Measurements from ENCODE around the gene TCIRG1.
"Not testable (repeated sequence)": the region's sequence is repeated elsewhere in the genome, so short reads cannot be mapped to it uniquely, and the experiment has no call there.

The TCIRG1 gene, protein sequence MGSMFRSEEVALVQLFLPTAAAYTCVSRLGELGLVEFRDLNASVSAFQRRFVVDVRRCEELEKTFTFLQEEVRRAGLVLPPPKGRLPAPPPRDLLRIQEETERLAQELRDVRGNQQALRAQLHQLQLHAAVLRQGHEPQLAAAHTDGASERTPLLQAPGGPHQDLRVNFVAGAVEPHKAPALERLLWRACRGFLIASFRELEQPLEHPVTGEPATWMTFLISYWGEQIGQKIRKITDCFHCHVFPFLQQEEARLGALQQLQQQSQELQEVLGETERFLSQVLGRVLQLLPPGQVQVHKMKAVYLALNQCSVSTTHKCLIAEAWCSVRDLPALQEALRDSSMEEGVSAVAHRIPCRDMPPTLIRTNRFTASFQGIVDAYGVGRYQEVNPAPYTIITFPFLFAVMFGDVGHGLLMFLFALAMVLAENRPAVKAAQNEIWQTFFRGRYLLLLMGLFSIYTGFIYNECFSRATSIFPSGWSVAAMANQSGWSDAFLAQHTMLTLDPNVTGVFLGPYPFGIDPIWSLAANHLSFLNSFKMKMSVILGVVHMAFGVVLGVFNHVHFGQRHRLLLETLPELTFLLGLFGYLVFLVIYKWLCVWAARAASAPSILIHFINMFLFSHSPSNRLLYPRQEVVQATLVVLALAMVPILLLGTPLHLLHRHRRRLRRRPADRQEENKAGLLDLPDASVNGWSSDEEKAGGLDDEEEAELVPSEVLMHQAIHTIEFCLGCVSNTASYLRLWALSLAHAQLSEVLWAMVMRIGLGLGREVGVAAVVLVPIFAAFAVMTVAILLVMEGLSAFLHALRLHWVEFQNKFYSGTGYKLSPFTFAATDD

DNA sequence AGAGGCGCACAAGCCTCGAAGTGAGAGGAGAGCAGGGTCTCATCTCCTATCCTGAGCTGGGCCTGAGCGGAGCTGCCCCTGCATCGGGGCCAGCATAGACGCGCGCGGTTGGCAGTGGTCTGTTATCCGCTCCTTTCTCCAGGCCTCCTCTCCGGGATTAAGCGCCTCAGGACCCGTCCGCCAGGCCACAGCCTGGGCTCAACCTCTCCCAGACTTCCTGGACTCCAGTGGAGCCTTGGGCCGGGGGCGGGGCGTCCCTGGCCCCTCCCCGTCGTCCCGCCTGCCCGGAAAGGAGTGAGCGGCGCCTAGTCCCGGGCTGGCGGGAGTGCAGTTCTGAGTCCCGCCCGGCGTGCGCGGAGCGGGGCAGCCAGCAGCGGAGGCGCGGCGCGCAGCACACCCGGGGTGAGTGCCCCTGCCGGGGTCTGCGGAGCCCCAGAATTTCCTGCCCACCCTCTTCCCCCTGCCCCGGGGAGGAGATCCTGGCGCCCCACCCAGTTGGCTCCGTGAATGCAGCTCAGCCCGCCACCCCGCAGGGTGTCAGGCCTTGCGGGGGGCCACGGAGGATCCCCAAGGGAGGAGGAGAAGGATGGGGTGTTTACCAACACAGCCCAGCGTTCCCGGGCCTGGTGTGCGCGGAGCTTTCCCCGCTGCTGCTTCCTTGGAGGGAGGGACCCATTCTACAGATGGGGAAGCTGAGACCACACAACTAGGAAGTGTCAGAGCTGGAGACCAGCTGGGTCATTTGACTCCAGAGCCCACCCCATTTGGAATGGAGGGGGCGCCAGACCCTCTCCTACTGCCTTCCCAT is at the start of gene TCIRG1:
Gene TCIRG1 (plus strand): TSS at position 308 of the 808 bp plus-strand sequence. CDS start 2,247 bp downstream, outside the sequence.
- peak; percentile 33 for DNase-seq (ENCODE audit: low read depth)

DNA sequence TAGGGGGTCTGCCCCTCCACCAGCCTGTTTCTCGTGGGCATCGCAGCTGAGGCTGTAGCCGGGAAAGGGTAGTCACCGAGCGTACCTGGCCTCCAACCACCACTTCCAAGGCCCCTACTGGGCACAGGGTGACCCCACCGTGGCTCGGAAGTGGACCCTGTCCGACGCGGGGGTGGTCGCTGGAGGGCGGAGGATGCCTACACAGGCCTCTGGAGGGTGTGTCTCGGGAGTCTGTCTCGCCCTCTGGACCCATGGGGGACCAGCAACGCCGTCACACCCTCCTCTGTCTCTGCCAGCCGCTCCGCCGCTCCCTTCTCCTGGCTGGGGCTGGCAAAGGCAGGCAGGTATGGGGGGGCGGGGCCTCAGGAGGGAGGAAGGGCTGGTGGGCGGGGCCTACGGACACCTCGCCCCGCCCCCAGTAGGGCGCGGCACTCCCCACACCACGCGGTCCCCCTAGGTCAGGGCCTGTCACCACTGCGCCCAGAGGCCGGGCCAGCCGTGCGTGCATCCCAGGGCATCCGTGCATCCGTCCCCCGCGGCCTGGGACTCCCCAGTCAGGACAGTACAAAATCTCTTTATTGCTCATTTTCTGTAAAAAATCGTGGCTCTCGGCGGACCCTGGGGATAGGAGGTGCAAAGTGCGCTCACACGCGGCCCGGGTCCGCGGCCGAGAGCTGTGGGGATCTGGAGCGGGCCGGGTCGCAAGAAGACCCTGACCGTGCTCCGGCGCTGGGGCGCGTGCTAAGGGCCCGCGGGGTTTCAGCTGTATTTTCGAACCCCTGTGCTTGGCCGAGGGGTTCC is 48.1 kb upstream of the TCIRG1 start:
- DNase-seq (ENCODE audit: low read depth) = not testable (repeated sequence)

- DNase-seq (ENCODE audit: low read depth) = not testable (repeated sequence)
Observed at GRCh38 chr11:67991347-67992121, 47.3 kb upstream of the TCIRG1 start.

DNA sequence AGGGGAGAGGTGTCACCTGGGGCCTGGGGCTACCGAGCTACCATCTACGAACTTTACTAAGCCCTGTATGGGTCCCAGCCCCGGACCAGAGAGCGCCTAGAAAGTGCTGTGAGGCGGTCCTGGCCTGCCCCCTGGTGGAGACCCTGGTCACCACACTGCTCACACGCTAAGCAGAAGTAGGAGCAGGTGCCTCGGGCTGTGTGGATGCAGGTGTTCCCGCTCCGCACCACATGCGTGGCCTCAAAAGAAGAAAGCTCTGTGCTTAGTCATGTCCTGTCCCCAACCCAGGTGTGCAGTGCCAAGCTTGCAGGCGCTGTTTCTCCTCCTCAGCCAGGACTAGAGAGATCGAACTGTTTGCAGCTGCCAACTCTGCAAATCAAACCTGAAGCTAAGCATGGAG is 45.0 kb upstream of the TCIRG1 start:
- DNase-seq (ENCODE audit: low read depth) = peak; percentile 26

- not testable (repeated sequence) for DNase-seq (ENCODE audit: low read depth)
Observed at GRCh38 chr11:67994387-67994786, 44.4 kb upstream of the TCIRG1 start.

- DNase-seq (ENCODE audit: low read depth) = not testable (repeated sequence)
Observed at GRCh38 chr11:67995129-67995528, 43.7 kb upstream of the TCIRG1 start.

GRCh38 chr11:67995579-67995978 is 43.2 kb upstream of the TCIRG1 start:
- not testable (repeated sequence) for DNase-seq (ENCODE audit: low read depth)

DNA sequence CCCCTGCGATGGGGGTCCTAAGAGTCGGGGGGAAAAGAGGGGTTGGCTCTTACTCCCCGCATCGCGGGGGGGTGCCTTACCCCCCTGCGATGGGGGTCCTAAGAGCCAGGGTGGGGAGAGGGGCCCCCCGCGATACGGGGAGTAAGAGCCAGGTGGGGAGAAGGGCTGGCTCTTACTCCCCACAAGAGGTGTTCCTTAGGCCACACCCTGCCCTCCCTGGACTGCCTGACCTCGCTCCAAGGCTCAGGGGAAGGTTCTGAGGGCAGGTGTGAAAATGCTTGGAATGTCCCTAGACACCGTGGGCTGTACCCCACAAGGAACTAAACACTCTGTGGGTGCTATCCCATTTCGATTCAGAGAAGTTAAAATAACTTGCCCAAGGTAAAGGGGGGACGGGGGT is 42.8 kb upstream of the TCIRG1 start:
- no peak for DNase-seq (ENCODE audit: low read depth)

GRCh38 chr11:67996622-67997474 is 42.0 kb upstream of the TCIRG1 start:
- DNase-seq (ENCODE audit: low read depth) = no peak

DNA sequence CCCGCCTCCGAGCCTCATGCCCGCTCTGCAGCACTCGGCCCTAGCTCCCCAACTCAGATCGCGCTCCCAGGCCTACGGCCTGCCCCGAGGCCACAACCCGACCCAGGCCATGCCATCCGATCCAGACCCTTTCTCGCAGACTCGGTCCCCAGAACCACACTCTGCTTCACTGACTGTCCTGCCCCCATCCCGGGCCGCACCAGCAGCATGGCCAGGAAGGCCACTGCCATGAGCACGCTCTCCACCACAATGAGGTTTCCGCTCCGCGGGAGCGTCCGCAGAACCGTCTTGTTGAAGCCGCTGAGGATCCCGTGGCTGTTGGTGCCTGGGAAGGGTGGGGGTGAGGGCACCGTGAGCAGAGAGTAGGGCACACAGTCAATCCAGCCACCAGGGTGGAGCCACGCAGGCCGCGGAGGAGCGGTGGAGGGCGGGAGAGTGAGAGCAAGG is 41.3 kb upstream of the TCIRG1 start:
- no peak for DNase-seq (ENCODE audit: low read depth)

DNA sequence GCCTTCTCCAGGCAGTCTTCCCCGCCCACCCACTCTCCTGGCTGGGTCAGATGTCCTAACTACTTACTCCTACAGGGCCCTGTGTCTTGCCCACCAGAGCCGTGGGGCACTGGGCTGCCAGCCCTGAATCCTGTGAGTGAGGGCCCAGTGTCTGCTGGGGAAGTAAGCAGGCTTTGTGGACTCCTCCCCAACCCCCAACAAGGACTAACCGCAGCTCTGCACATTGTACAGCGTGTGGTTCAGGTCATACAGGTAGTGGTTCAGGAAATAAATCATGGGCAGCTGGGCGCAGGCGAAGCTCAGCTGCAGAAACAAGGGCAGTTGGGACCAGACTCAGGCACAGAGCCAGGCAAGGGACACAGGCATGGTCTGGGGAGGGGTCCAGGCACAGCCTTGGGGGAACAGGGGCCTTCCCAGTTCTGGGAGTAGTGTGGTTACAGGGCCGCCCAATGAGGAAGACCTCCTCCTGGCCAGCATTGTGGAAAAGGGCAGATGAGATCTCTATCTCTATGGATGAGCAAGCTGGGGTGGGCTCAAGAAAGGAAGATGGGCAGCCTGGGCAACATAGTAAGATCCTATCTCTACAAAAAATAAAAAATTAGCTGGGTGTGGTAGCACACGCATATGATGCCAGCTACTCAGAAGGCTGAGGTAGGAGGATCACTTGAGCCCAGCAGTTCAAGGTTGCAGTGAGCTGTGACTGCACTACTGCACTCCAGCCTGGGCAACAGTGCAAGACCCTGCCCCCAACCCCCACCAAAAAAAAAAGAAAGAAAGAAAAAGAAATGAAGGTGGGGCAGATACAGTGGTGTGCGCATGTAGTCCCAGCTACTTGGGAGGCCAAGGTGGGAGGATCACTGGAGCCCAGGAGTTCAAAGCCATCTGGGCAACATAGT is 40.4 kb upstream of the TCIRG1 start:
- no peak for DNase-seq (ENCODE audit: low read depth)

- no peak for DNase-seq (ENCODE audit: low read depth)
Observed at GRCh38 chr11:67999201-67999629, 39.6 kb upstream of the TCIRG1 start.

DNA sequence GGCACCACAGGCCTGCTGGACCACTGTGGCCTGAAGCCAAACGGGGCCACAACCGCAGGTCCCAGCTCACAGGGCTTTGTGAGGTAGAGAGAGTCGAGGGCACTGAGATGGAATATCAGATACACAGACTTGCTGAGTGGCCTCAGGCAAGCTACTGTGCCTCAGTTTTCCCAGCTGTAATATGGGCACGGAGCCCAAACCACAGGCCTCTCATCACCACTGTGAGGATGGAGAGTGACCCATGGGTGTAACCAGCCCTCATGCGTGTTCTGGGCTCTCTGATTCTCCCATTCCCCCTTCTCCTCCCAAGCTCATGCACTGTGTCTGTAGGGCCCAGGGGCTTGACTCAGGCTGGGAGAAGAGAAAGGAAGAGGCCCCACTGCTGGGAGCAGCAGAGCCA is 39.1 kb upstream of the TCIRG1 start:
- no peak for DNase-seq (ENCODE audit: low read depth)

- no peak for DNase-seq (ENCODE audit: low read depth)
Observed at GRCh38 chr11:68002575-68002937, 36.3 kb upstream of the TCIRG1 start.

DNA sequence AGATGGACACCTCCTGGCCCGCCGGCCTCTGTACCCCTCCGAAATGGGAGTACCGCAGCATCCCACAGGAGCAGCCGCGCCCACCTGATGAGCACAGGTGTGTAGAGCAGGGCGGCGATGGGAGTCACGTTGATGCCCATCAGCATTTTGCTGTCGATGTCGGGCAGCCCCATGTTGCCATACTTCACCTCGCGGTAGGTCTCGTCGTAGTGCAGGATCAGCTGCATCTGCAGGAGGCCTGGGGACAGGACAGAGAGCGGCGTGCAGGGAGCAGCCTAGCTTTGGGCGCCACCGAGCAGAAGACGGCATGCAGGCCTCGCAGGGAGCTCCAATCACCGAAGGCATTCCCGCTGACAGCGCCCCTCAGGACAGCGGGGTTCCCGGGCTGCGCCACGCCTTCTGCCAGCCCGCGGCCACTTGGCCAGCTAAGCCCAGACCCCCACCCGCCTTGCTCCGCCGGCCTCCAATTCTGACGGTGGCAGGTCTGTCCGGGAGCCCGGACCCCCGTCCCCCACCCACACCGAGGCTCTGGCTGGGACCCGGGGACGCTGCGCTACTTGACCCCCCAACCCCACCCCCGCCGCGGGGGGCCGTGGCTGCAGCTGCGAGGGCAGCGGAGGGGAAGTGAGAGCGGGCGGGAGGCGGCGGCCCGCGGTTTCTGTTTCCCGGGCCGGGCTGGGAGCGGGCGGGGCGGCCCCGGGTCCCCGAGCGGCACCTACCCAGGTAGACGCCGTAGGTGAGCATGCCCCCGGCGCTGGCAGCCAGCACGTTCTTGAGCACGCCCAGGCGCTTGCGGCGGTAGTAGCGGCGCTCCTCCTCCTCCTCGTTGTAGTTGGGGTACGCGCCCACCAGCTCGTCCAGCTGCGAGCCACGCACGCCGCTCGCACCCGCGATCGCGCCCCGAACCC is 35.6 kb upstream of the TCIRG1 start:
- peak; percentile 42 for DNase-seq (ENCODE audit: low read depth)

GRCh38 chr11:68003846-68004550 is 34.8 kb upstream of the TCIRG1 start, which contains the start of gene UNC93B1:
Gene UNC93B1 (minus strand): TSS chr11:68004097. CDS start chr11:68004043, 54 bp downstream.
- peak; percentile 69 for DNase-seq (ENCODE audit: low read depth)

All from activated T-cell treated with anti-CD3 and anti-CD28 coated beads for 1 hour (primary cell).